HepG2 (cell line): Measurements from ENCODE around the gene CAPN10. TPM values are rescaled to one million over a fixed set of nuclear protein-coding genes. Genes with fewer than 3 reads are reported as not detected.

Experiments
- FOSL1 ChIP-seq: sonication (generic); formaldehyde crosslinking; IDR thresholded peaks from 2 replicates; pipeline ENCODE4 v1.9.0; 2021; ENCODE audit warnings: missing genetic modification reagents, borderline replicate concordance
- HDAC2 ChIP-seq: sonication (generic); formaldehyde crosslinking; IDR thresholded peaks from 2 replicates; pipeline ENCODE4 v1.4.0; 2020; ENCODE audit warnings: missing genetic modification reagents
- KAT8 ChIP-seq: IDR thresholded peaks from 2 replicates; pipeline ENCODE4 v1.6.1; 2016; ENCODE audit warnings: missing genetic modification reagents, missing compliant biosample characterization
- KLF11 ChIP-seq: IDR thresholded peaks from 2 replicates; pipeline ENCODE4 v1.6.1; 2016; ENCODE audit warnings: missing compliant biosample characterization
- KLF15 ChIP-seq: sonication (generic); formaldehyde crosslinking; IDR thresholded peaks from 2 replicates; pipeline ENCODE4 v1.8.1; 2023; ENCODE audit warnings: borderline replicate concordance, mild to moderate bottlenecking, inconsistent platforms, missing genetic modification reagents, mixed read lengths
- NCOA1 ChIP-seq: sonication (generic); formaldehyde crosslinking; IDR thresholded peaks from 2 replicates; pipeline ENCODE4 v1.9.0; 2021; ENCODE audit warnings: missing genetic modification reagents
- NCOR1 ChIP-seq: fragments of 200-600 bp; sonication (generic); IDR thresholded peaks from 2 replicates; pipeline ENCODE4 v1.7.0; 2017; ENCODE audit warnings: antibody characterized with exemption, low read length, borderline replicate concordance
- POLR2A ChIP-seq, 2 experiments: IDR thresholded peaks; 2 replicates each; pipeline ENCODE4 v1.6.1; 2011; ENCODE audit warnings: low read depth in 2 of 2, low read length in 2 of 2, mild to moderate bottlenecking in 1 of 2, moderate library complexity in 1 of 2; ENCODE audit not compliant: insufficient read depth in 1 of 2
- RERE ChIP-seq: IDR thresholded peaks from 2 replicates; pipeline ENCODE4 v1.6.1; 2016; ENCODE audit warnings: low read depth, missing genetic modification reagents, missing compliant biosample characterization
- REST ChIP-seq, 2 experiments: IDR thresholded peaks; 2 replicates each; pipeline ENCODE4 v1.6.1; 2011 to 2012; ENCODE audit warnings: low read length in 2 of 2, borderline replicate concordance in 1 of 2, low read depth in 1 of 2, mild to moderate bottlenecking in 1 of 2, moderate library complexity in 1 of 2
- SIN3B ChIP-seq: fragments of 150-350 bp; IDR thresholded peaks from 2 replicates; pipeline ENCODE4 v1.6.1; 2014; ENCODE audit warnings: low read length
- ZNF800 ChIP-seq: sonication (generic); formaldehyde crosslinking; IDR thresholded peaks from 2 replicates; pipeline ENCODE4 v1.4.0; 2020; ENCODE audit warnings: missing genetic modification reagents
- polyA plus RNA-seq, 8 experiments: library from polyadenylated mRNA; depleted of rRNA in 3 of 8; stranded (reverse) in 7 of 8; unstranded in 1 of 8; fragments of >200 nt; fragmentation: Illumina TruSeq in 4 of 8; extraction: Trizol in 4 of 8; gene quantifications; 2 replicates each; pipeline versions ENCODE4 v1.2.1 to v1.2.3, GENCODE V29; 2011 to 2016; ENCODE audit warnings: low read depth in 4 of 8, missing spikeins in 1 of 8, mixed read lengths in 1 of 8; ENCODE audit not compliant: insufficient read depth in 1 of 8
- total RNA-seq, 5 experiments: library from RNA; depleted of rRNA; stranded (reverse); fragments of >200 nt; fragmentation: Illumina TruSeq; extraction: Trizol; gene quantifications; 2 replicates each; pipeline ENCODE4 v1.2.3, GENCODE V29; 2016; ENCODE audit warnings: low read depth in 1 of 5
- TF ChIP-seq, protein P1 (sequence below): sonication (generic); formaldehyde crosslinking; IDR thresholded peaks from 2 replicates; pipeline ENCODE4 v1.4.0; 2020; ENCODE audit warnings: missing genetic modification reagents, borderline replicate concordance

CAPN10 gene
- total and polyA plus RNA-seq, 2 of the 13 experiments (the other 11 are each of a cell fraction or from before 2014, with no cell fraction given), result 27.6 to 32.4 TPM

DNA sequence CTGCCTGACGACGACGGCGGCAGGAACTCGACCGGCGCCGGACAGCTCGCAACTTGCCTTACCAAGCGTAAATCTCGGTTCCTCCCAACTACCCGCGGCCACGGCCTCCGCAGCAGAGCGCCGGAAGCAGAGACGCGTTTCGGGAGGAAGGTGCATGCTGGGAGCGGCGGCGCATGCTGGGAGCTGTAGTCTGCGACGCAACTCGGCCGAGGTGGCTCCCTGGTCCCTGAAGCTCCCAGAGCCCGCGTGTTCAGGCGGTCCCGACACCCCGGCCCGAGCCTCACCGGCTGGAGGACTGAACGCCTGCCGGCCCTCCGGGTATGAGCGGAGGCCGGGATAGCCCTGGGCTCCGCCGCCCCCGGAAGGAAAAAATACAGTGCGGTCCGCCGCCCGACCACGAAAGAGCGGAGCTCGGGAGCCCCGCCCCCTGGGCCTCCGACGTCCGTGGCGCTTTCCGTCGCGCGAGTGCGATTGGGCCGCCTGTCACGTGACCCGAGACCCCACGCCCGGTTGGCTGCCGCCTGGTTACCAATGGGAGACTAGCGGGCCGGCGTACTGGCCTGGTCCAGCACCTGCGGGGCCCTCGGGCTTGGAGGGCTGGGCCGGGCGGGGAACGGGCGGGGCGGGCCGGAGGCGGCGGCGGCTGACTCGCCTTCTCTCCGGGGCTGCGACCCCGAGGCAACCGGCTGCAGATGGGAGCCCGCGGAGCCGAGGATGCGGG lies at the start of gene CAPN10 (continued):
- TF ChIP-seq KLF11 (CRISPR knock-in tag) (peak; percentile 41), NCOR1 (no peak), SIN3B (no peak), KAT8 (peak; percentile 96), FOSL1 (CRISPR knock-in tag) (no peak), RERE (CRISPR knock-in tag) (no peak), KLF15 (CRISPR knock-in tag) (peak; percentile 95; the same call in 1 of the 2 replicates), HDAC2 (CRISPR knock-in tag) (peak; percentile 88), REST (IDR thresholded peaks at IDR 0.05; ENCODE audit: borderline replicate concordance in 1 of 2, low read depth in 1 of 2, low read length in 2 of 2) (peak in 1 of 2 experiments; percentile 15; a peak in 1 of 4 replicates), POLR2A (IDR thresholded peaks at IDR 0.05; ENCODE audit: insufficient read depth in 1 of 2, low read depth in 2 of 2, low read length in 2 of 2) (peak in 1 of 2 experiments; percentile 81; a peak in 2 of 4 replicates), NCOA1 (CRISPR knock-in tag) (peak; percentile 77), ZNF800 (CRISPR knock-in tag) (no peak)
- TF ChIP-seq, protein P1, sequence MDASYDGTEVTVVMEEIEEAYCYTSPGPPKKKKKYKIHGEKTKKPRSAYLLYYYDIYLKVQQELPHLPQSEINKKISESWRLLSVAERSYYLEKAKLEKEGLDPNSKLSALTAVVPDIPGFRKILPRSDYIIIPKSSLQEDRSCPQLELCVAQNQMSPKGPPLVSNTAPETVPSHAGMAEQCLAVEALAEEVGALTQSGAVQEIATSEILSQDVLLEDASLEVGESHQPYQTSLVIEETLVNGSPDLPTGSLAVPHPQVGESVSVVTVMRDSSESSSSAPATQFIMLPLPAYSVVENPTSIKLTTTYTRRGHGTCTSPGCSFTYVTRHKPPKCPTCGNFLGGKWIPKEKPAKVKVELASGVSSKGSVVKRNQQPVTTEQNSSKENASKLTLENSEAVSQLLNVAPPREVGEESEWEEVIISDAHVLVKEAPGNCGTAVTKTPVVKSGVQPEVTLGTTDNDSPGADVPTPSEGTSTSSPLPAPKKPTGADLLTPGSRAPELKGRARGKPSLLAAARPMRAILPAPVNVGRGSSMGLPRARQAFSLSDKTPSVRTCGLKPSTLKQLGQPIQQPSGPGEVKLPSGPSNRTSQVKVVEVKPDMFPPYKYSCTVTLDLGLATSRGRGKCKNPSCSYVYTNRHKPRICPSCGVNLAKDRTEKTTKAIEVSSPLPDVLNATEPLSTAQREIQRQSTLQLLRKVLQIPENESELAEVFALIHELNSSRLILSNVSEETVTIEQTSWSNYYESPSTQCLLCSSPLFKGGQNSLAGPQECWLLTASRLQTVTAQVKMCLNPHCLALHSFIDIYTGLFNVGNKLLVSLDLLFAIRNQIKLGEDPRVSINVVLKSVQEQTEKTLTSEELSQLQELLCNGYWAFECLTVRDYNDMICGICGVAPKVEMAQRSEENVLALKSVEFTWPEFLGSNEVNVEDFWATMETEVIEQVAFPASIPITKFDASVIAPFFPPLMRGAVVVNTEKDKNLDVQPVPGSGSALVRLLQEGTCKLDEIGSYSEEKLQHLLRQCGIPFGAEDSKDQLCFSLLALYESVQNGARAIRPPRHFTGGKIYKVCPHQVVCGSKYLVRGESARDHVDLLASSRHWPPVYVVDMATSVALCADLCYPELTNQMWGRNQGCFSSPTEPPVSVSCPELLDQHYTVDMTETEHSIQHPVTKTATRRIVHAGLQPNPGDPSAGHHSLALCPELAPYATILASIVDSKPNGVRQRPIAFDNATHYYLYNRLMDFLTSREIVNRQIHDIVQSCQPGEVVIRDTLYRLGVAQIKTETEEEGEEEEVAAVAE (CRISPR knock-in tag), result peak; percentile 82; the same call in 1 of the 2 replicates
